GM19372 (cell line): ENCODE data around the gene AUTS2.
A peak's percentile ranks its signal among the peaks of the same experiment; 100 is the strongest.

Experiments used
- ATAC-seq: cut with Tn5 transposase; IDR thresholded peaks from one replicate; pipeline ENCODE4 v1.9.1; 2021; ENCODE audit warnings: mild to moderate bottlenecking, low read depth, moderate library complexity; ENCODE audit not compliant: unreplicated experiment

The AUTS2 gene

DNA sequence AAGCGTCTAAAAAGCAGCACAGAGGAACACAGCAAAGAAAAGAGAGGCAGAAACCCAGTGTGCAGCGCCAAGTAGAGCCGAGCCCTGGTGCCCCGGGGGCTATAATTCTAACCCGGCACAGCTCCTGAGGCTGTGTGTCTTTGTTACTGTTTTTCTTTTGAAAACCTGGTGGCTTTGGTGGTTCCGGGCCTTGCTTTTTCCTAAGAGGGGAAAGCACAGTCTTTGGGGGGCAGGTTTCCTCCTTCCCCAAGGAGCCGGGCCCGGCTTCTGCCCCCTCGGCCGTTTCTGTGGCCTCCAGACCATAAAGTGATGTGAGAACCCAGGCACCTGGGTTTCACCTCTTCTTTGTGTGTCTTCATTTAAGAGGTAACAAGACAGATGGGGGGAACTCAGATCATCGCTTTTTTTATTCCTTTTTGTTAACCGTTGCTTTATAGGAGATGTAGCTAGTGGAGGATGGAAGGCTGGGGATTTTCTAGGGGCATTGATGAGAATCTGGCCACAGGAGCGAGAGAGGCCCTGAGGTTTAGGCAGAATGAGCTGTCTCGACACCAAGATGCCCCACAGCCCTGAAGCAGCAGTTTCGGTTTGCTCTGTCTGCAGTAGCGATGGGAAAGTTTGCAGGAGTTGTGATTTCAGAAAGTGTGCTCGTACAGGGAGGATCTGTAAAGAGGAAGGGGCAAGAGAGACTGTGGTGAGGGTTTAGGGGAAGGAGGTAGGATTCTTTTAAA lies 1165.9 kb downstream of the AUTS2 start:
- peak; percentile 85 for ATAC-seq

DNA sequence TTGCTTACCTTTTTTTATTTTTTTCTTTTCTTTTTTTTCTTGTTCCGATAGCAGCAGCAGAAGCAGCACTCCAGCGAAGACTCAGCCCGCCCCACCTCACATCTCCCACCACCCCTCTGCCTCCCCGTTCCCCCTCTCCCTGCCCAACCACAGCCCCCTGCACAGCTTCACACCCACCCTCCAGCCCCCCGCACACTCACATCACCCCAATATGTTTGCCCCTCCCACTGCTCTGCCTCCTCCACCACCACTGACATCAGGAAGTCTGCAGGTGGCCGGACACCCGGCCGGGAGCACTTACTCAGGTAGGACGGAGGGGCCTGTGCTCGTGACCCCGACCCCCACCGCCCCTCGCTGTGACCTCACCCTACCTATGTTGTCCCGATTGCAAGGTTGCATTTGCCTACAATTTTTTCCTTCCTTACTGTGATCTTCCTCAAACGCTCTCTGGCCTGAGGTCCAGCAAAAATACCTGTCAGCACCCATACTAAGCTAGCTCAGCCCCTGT lies 1166.5 kb downstream of the AUTS2 start:
- ATAC-seq, result no peak

DNA sequence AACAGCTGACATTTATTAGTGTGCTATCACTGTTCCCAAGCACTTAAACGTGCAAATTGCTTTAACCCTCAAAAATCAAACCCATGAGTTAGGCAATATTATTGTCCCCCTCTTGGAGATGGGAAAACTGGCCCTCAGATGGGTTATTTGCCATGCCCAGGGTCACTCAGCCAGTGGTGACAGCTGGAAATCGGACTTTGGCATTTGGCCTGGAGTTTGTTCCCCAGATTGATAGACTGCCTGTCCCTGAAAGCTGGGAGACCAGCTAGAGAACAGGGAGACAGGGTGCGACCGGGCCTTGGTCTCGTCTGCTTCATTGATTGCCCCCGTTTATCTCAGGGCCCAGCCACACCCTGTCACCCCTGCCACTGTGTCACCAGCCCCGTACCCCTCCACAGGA lies 1167.4 kb downstream of the AUTS2 start:
- ATAC-seq, result no peak

DNA sequence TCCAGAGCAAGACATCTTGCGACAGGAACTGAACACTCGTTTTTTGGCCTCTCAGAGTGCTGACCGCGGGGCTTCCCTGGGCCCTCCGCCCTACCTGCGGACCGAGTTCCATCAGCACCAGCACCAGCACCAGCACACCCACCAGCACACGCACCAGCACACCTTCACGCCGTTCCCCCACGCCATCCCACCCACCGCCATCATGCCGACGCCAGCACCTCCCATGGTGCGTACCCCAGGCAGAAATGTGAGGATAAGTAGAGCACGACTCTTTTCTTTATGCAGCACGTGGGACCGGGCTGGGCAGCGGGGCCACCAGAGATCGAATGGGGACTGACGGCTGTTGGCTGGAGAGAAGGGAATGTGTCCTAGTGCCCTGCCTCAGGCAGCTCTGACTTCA lies 1167.8 kb downstream of the AUTS2 start:
- ATAC-seq, result no peak

DNA sequence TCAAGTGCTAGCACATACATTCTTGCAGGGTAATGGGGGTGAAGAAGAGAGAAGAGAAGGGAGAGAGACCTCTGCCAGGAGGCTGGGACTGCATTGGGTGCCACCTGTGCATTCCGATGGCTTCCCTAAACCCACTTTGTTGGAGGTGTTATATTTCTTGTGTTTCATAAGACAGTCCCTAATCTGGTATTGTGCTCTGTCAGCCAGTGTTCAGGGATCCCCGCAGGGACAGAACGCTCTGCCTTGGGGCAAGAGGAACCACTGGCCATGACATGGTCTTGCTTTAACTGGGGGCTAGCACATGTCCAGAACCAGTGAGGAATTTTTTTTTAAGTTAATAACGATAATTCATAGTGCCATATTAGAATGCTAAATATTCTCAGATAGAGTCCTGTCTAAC lies 1168.4 kb downstream of the AUTS2 start:
- no peak for ATAC-seq

DNA sequence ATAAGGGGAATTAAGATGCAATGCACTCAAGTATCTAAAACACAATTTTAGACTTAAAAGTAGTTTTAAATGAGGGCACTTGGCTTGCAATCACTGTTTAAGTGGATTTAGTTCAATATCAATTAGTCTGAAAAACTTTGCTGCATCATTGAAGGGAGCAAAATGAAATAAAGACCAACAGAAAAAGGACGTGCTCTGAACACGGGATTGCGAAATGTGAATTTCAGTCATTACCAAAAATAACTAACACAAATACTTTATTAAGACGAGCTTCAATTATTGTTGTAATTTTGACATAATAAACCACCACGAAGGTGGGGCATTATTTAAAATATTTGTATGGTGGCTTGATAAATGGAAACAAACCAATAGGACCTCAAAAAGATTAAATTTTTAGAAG lies 1171.9 kb downstream of the AUTS2 start:
- ATAC-seq, result no peak

DNA sequence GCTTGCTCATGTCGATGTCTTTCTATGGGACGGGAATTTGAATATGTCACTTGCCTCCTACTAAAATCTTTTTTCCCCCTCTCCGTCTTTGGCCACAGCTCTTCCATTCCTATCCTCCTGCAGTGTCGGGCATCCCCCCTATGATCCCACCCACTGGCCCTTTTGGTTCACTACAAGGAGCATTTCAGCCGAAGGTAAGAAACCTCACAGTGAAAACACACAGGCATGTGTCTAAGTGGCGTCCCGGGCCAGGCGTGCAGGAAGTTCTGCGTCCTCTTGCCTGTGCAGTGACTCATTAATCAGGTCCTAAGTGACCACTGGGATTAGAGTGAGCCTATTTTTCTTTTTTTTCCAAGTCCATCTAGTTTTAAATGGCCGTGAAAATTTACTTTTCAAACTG lies 1173.2 kb downstream of the AUTS2 start:
- no peak for ATAC-seq

DNA sequence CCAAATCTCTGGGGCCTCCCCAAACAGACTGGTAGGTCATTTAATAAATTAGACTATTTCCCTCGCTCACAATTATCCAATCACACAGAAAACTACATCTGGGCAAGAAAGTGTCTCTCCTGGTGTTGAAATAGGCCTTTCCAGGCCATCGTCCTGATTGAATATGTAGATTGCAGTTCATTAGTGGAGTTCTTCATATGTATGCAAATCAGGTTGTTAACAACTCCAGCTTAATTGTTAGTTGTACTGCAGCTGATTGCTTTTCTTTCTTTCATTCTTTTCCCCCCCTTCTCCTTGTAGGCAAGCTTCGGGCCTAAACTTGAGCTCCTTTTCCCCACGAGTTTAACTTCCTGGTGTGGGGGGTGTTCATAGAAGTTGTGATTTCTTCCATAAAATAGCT lies 1174.6 kb downstream of the AUTS2 start:
- no peak for ATAC-seq

DNA sequence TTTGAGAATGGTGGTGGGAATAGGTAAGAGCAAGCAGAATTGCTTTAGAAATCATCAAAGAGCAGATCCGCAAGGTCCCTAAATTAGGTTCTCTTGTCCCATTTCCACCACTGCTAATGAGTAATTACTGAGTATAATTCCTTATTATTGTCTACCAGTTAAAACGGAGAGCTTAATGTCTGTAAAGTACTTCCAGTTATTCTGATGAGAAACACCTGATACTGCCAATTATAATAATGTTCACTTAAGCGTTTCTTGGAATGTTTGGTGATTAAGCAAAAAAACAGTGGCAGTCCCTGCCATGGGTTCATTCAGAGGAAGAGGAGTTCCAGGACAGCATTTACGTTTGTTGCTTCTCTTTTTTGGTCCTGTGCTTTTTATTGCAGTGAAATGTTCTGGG lies 1175.1 kb downstream of the AUTS2 start:
- no peak for ATAC-seq

DNA sequence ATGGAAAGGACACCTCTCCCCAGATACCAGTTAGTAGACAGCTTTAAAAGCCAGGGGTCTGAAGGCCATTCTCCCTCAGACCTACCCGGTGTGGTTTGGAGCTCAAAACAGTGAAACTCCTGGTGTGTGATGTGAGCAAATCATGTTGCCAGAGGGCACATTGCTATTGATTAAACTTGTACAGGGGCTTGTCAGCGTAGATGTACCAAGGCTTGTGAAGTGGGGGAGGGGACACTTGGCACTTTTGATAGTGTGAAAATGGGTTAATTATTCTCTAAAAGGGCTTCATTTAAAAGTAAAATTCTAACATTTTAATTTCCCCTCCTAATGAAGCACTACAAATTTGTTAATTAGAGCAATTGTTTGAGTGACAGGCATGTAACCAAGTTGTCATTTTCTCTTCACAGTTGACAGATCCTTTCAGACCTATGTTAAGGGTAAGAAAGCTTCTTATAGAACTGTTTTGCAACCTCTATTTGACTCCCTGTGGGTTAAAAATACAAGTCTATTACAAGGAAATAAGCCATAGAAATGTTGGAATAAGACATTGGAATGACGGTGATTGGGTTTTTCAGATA lies 1176.8 kb downstream of the AUTS2 start:
- ATAC-seq, result no peak

DNA sequence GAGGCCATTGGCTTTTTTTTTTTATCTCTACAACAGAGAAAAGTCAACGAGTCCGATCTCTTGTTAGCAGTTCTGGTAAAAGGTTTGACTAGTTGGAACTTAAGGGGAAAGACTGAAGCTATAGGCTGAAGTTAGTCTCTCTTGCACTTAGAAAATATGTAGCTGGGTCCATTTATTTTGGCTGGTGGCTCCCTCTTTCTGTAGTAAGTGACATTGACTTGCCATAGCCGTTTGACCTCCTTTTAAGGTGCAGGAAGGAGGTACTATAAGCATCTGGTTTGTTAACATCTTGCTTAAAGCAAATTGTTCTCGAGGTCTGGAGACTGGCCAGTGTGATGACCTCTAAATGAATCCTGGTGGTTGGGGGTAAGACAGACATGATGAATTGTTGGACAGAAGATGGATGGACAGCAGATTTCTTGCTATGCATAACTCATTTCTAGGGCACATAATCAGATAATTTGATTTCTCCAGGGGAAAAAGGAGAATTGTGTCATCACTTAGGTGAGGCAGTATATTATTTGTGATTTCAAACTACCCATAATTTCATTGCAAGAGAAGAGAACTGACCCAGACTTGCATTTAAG lies 1177.4 kb downstream of the AUTS2 start:
- ATAC-seq, result no peak

DNA sequence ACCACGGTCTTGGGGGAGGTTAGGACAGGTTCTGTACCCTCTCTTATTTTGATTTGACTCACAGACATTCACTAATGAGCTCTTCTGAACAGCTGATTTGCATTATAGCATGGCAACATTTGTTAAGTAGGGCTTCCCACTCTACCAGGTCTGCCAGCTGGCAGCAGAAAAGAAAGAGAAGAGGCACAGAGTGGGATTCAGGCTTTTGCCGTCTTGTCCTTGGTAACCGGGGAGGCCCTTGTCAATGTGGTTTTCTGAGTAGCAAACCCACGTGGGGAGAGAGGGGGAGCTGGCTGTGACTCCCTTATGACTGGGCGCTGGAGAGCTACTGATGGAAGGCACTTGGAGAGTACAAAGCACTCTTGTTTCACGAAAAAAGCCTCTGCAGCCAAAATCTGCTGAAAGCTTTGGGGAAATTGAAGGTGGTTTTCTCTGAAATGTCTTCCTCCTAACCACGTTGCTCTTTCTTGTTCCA lies 1178.4 kb downstream of the AUTS2 start:
- ATAC-seq, result no peak

DNA sequence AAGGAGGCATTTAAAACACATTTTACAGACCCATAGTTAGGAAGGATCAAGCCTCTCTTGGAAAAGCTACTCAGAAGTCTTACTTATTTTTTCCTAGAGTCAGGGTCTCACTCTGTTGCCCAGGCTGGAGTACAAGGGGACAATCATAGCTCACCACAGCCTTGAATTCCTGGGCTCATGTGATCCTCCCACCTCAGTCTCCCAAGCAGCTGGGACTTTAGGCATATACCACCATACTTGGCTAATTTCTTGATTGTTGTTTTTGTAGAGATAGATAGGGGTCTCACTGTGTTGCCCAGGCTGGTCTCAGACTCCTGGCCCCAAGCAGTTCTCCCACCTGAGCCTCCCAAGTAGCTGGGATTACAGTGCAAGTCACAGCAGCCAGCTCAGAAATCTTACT lies 1179.0 kb downstream of the AUTS2 start:
- no peak for ATAC-seq

DNA sequence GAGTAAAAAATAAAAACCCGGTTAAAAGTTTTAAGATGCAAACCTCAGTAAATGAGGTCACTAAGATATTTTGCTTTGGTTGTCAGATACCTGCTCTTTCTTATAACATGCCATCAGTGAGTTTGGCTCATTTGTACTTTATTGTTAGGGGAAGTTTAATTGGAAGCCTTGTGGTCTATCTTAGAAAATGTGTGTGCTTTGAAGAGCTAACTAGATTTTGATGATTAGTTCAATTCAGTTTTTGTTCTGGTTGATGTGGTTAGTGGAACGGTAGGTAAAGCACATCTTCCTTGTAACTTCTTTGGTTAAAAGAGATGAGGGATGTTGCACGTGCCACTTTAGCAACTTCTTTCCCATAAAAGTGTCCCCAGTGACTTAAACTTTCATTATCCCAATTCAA lies 1180.3 kb downstream of the AUTS2 start:
- no peak for ATAC-seq

DNA sequence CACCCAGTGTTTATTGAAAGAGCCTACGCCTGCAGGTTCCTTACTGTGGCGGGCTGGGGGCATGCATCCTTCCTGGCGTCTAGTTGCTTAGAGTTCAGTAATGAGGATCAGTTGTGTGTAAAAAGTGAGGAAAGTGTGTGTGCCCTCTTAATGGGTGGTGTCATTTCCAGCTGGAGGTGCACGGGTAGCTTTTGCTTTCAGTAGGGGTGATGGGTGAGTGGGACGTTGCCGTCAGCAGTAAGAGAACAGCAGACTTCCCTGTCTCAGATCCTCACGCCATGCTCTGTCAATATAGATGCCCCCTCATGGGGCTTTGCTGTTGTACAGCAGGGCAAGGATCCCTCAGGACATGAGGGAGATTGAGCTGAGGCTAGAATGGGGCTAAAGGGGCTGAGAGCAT lies 1181.0 kb downstream of the AUTS2 start:
- ATAC-seq, result no peak

DNA sequence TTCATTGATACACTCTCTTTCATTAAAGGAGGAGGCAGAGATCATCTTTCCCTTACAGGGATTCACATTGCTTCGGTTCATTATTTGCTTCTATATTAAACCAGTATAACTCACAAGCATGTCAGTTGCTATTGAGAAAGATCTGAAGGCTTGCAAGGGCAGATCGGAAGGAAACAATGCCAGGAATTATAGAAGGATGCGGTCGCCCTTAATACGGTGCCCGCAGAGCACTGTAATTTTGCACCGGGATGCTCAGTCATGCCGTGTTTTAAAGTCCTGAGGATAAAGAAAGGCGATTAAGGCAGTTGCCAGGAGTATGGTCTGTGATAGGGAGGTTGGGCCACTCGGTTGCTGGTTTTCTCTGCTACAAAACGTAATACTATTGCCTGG lies 1183.6 kb downstream of the AUTS2 start:
- no peak for ATAC-seq

DNA sequence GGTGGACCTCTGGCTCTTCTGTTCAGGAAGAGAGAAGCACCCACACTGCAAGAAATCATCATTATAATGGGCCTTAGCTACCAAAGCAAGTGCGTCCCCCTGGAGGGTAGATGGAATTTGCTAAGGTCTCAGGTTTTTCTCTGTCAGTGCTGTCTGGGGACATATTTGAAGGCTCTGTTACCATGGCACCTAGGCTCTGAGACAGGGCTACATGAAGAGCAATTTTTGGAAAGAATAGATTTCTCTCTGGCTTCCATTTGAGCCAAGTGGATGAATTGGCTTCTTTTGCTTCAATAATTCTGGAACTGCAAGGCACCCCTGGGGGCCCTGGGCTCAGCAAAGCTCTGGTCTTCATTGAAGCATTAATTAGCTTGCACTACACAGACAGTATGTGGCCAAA lies 1184.5 kb downstream of the AUTS2 start:
- ATAC-seq, result no peak

DNA sequence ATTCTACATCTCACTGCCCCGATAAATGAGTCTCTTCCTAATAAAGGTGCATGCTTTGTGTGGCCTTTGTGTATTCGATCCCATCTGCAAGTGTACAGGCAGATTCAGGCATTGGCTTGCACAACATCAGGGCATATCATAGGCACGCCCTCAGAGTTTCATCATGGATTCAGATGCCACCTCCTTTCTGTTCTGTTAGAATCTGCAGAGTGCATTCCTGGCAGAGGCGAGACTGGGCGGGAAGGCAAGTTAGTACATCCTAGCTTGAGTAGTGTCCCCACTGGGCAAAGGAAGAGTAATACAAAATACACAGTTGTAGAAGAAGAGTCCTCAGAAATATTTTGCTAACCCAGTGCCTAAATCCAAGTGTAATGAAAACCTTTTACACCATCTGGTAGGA lies 1187.2 kb downstream of the AUTS2 start:
- no peak for ATAC-seq

DNA sequence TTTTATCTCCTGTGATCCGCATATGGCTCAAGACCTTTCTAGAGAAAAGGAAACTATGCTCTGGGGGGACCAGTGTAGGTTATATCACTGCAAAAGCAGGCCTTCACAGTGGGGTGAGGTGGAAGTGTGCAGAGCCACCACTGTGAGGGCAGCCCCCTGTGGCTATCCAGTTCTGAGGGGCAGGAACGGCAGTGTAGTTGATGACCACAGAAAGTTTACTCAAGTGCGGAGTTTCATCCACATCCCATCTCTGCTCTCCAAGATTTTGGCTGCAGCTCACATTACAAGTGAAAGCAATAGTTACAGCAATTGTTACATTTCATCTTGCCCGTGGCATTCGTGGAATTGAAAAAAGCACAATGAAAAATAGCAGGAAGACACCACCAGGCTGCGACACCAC lies 1187.8 kb downstream of the AUTS2 start:
- ATAC-seq, result no peak

DNA sequence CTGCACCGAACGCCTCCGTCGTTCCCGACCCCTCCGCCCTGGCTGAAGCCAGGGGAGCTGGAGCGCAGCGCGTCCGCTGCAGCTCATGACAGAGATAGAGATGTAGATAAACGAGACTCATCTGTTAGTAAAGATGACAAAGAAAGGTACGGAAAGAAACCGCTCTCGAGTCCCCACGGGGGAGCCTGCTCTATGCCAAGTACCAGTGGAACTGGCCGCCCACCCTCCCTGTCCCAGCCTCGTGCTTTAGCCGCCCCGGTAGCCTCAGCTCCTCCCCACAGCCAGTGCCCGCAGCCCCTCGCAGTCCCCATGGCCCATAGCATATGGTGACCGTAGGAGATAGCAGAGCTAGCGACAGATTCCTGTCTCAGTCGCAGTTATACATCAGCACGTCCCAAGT lies 1189.0 kb downstream of the AUTS2 start:
- no peak for ATAC-seq

DNA sequence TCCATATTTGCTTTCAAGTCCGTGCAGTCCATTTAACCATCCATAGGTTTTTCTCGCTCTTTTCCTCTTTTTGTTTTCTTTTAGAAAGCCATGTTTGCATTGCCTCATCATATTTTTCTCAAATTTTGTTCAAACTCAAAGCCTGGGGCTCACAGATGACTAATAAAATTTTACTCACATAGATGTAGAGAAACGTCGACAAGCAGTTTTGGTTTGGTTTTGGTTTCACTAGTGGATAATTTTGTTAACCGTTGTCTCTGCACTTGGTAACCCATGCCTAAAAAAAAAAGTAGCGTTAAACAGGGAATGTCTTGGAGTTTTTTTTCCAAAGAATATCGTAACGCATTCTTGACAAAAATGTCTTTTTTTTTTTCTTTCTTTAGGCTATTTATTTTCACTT lies 1189.5 kb downstream of the AUTS2 start:
- ATAC-seq, result no peak

DNA sequence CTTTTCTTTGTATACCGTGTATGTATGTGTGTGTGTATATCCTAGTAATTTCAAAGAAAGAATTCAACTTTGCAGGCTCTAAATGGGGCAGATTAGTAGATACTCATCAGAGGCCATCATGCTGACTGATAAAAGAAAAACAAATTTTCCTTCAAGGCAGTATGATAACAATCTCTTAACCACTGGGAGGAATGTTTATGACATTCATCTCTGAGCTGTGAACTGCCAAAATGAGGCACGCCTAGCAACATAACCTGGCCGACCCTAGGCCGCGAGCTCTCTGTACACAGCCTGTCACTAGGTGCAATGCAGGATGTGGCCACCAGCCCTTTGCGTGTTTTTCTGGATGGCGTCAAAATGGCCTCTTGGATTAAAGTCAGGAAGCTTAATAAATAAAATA lies 1190.0 kb downstream of the AUTS2 start:
- ATAC-seq, result no peak
